HS-27A (cell line): ENCODE measurements around the gene ZNF593.
A peak's percentile ranks its signal among the peaks of the same experiment; 100 is the strongest.

ENCODE experiments used
- DNase-seq: peaks from one replicate; pipeline ENCODE4 v3.0.0-alpha.2; 2012; ENCODE audit warnings: low read depth, missing footprints

Gene ZNF593

GRCh38 chr1:26169669-26170471 lies at the start of gene ZNF593:
Gene ZNF593, plus strand, starts transcription at chr1:26169908. Its CDS starts 76 bp downstream, at chr1:26169984.
- DNase-seq = peak; percentile 62

- no peak for DNase-seq
These were observed 47.6 kb upstream of the ZNF593 start for GRCh38 chr1:26121854-26122773.

DNA sequence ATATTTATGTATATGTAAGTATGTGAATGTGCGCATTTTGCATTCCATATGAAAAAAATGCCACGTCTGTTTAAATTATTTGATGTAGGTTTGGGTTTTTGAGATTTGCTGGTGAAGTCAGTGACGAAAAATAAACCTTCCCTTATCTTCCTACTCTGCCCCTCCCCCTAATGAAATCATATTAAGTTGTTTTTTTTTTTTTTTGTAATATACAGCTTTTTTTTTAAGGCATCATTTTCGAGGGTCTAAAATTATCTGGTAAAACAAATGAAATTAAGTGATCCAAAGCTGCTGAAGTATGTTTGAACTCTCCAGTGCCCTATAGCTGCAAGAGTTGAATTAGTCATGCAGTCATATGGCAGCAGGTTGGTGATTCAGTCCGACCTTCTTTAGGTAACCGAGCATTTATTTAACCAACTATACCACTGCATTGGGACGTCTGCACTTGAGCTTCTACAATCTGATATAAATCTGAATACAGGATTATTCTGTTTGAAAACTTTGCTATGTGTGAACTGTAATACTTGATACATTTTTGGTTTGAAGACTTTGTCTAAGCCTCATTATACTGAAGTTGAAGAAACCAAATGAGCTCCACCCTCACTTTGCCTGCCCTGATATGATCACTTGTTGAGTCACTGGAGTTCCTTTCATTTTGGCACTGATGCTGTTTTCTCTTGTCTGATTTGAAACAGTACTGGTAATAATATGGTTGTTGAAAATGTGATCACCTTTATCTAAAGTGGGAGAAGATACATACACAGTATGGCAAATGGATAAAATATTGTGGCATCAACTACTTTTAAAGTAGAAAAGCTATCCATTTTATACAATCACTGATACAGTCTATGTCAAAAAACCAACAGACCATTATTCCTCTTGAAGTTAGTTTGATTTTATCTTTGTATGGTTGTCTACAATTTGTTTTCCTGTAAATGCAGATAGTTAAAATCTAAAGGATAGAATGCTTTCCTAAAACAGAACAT lies 46.4 kb upstream of the ZNF593 start:
- no peak for DNase-seq

DNA sequence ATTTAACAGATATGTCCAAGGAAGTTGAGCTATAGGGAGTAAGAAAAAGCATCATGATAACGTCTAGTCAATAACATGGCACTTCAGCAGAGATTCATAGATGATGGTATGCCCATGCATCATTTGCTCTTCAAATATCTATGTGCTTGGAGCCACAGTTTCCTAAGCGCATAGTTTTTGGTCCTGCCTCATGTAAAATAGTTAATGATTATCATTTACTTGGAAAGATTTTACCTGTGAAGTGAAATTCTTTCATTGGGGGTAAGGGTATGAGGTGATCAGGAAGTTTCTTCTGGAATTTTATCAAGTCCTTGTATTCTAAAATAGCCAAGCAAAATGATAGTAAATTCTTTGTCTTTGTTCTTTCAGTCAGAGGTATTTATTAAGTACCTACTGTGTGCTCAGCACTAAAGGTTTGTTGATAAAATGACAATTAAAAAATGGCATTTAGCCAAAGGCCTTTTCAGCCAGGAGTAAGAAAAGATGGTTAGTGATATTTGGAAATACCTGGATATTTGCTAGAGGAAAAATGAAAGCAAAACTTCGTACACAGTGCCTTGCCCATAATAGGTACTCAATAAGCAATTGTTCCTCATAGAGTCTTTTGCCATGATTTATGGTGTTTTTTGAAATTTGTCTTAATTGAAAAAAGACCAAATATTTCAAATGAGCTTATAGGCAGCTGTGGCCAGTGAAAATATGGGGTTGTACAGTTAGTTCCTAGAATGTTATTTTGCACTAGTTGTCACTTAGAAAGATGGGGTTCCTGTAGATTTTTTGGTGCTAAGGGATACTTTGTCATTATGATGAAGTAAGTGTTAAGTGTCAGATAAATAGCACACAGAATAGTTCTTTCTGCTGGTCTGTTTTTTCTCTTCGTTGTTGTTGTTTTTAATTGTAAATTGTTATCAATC lies 45.0 kb upstream of the ZNF593 start:
- no peak for DNase-seq

DNA sequence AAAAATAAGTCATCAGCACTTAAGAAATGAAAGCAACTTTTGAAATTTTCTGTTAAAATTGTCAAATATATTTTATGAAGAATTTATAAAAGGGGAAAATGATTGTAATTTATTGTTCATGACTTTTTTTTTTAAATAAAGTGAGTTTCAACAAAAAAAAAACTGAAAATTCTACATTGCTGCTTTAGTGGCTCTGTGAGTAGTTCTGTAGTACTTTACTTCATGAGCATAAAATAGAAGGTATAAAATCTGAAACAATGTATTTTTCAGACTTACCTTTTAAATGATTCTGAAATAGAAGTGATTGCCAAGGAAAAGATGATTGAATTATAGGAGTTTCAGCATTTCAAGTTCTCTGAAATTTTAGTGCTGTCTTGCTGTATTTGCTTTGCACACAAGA lies 44.3 kb upstream of the ZNF593 start:
- no peak for DNase-seq

DNA sequence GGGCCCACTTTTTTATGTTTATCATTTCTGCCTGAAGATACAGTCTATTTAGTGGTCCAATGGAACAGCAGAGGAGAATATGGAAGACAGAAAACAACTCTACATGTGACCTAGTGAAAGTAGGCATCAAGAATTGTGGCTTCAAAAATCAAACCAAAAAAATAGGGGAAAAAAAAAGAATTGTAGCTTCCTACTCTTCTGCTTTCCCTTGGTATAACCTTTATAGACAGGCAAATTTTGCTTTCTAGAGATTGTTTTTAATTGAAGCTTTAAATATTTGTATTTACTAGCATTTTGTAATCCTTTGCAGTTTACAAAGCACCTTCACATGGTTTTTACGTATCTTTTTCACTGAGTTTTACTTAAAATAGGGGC lies 43.8 kb upstream of the ZNF593 start:
- no peak for DNase-seq

GRCh38 chr1:26126321-26127084 lies 43.2 kb upstream of the ZNF593 start:
- DNase-seq = no peak

- no peak for DNase-seq
These were observed 42.2 kb upstream of the ZNF593 start for GRCh38 chr1:26127235-26128163.

GRCh38 chr1:26129778-26130177 lies 39.9 kb upstream of the ZNF593 start:
- DNase-seq = no peak

DNA sequence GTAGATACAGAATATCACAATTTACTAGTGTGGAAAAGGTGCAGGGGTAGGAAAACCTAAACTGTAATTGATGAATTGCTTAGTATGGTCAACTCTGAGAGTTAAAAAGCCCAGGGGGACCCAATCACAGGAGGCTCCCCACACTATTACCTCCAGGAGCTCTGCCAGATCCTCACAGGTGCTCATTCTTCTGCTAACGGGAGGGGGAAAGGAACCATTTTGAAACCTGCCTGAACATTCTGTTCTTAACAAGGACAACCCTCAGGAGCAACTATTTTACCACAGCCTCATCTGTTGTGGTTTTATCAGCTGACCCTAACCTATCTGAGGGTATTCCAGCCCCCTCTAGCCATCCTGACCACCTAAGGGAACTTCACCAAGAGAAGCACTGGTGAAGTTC lies 39.0 kb upstream of the ZNF593 start:
- no peak for DNase-seq

- DNase-seq = no peak
These were observed 37.4 kb upstream of the ZNF593 start for GRCh38 chr1:26132128-26132833.

DNA sequence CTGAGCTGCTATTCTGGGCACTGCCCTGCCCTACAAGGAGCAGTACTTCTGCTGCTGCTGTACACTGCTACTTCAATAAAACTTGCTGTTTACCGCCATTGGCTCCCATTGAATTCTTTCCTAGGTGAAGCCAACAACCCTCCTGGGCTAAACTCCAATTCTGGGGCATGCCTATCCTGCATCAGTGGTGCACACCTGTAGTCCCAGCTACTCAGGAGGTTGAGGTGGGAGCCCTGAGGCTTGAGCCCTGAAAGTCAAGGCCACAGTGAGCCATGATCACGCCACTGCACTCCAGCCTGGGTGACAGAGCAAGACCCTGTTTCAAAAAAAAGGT lies 36.9 kb upstream of the ZNF593 start:
- no peak for DNase-seq

DNA sequence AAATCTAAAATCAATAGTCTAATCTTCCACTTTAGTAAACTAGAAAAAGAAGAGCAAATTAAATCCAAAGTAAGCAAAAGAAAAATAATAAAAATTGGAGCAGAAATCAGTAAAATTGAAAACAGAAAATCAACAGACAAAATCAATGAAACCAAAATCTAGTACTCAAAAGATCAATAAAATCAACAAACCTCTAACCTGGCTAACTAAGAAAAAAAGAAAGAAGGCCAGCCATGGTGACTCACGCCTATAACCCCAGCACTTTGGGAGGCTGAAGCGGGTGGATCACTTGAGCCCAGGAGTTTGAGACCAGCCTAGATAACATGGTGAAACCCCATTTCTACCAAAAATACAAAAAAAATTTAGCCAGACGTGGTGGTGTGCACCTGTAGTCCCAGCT lies 35.2 kb upstream of the ZNF593 start:
- no peak for DNase-seq

DNA sequence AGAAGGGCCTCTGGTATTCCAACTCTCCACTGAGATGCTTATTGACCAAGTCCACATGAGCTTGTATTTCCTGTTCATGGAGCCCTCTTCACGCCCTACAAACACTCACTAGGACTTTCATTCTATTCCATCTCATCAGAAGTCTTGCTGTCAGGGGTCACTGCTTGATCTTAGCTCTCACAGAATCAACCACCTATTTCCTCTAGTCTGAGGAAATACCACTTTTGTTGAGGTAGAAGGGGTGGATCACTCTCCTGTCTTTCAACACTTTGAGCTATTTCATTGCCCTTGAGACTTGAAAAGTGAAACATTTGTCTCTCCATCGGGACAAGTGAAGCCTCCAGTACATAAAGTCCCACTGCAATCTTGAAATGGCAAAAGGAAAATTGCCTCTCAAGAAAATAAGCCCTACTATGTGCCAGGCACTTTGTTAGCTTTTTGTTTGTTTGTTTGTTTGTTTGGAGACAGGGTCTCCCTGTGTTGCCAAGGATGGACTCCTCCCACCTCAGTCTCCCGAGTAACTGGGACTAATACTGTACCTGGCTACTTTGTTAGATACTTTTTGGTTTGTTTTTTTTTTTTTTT lies 30.6 kb upstream of the ZNF593 start:
- no peak for DNase-seq

DNA sequence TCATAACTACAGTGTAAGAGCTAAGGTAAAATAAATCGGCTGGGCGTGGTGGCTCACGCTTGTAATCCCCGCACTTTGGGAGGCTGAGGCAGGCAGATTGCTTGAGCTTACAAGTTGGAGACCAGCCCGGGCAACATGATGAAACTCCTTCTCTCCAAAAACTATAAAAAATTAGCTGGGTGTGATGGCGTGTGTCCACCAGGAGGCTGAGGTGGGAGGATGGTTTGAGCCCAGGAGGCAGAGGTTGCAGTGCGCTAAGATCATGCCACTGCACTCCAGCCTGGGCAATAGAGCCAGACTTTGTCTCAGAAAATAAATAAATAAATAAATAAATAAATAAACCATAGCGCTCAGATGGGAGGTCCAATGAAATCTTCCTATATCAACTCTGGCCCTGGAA lies 27.5 kb upstream of the ZNF593 start:
- no peak for DNase-seq

DNA sequence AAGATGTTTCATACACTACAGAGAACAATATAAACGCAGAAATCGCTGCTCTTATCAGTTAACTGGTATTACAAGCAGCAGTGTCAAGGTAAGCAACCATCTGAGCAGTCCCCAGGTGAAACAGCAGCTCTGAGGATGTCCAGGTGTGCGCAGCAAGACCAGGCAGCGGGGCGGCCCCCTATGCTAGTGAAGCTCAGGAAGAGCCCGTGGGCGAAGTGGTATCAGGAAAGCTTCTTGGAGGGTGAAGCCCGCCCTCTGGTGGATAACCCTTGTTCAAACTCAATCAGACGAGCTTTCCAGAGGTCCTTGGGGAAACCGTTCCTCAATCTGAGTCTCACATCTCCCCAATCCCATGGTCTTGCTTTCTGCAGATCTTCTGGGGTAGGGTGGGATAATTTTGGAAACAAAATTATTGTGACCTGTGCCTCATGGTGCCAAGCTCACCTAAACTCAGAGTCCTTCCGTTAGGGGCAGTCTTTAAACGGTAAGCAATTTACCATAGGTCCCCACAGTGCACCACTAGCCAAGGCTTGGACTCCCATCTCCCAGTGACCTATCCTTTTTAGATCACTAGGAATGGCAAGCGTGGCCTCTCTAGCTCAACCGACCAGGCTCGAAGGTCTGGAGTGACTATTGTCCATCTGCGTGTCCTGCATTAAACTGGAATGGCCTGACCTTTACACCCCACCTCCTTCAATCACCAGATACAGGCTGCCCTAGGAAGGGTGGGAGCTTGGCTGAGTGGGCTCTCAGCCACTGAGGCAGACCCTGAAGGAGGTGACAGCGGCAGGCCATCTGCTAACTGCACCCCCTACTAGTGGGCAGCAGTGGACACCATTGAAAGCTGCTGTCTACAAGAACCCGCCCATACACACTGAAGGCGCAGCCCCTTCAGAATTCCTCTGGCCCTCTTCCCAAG lies 24.4 kb upstream of the ZNF593 start:
- no peak for DNase-seq

DNA sequence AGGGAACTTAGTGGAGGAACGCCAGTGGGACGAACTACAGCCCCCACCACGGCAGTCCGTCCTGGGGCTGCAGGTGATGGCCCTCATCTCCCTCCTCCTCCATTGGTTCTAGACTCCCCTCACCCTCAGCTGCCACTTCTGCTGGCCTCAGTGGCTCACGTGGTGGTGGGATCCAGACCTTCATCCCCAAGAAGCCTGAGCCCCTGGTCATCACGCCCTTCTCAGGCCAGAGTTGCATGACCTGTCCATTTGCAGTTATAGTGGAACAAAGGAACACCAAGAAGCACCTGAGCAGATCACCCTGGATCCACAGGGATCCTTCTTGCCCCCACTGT lies 23.8 kb upstream of the ZNF593 start:
- DNase-seq = no peak
